CD14-positive monocyte (primary cell): ENCODE measurements around the gene FNDC3B. TPM values are rescaled to one million over a fixed set of nuclear protein-coding genes. Genes with fewer than 3 reads are reported as not detected.

Source experiments
- DNase-seq, 3 donors: peaks; one replicate each; pipeline ENCODE4 v3.0.0-alpha.2; 2011 to 2022
- H2AFZ ChIP-seq: 2 replicates; pipeline ENCODE4 v1.6.0; 2012; ENCODE audit warnings: mild to moderate bottlenecking, low read depth, low read length, inconsistent platforms; ENCODE audit not compliant: insufficient read depth, poor library complexity, severe bottlenecking
- H3K27ac ChIP-seq, 2 donors: 1 replicate in 1 of 2; 2 replicates in 1 of 2; pipeline ENCODE4 v1.5.1; 2012 to 2013; ENCODE audit warnings: low read length in 2 of 2, control low read depth in 1 of 2, inconsistent platforms in 1 of 2, low read depth in 1 of 2, mild to moderate bottlenecking in 1 of 2
- H3K27me3 ChIP-seq, 2 donors: one replicate each; pipeline versions ENCODE4 v1.6.0 to v1.6.1; 2011 to 2013; ENCODE audit warnings: low read length in 2 of 2; ENCODE audit not compliant: control insufficient read depth in 2 of 2, insufficient read depth in 2 of 2
- H3K36me3 ChIP-seq, 2 donors: replicated peaks in 1 of 2; 1 replicate in 1 of 2; 2 replicates in 1 of 2; pipeline versions ENCODE4 v1.5.1 to v1.6.1; 2012 to 2013; ENCODE audit warnings: low read length in 2 of 2, control low read depth in 1 of 2, inconsistent platforms in 1 of 2, mild to moderate bottlenecking in 1 of 2; ENCODE audit not compliant: insufficient read depth in 2 of 2, control insufficient read depth in 1 of 2
- H3K4me1 ChIP-seq, 2 donors: 1 replicate in 1 of 2; 2 replicates in 1 of 2; pipeline versions ENCODE4 v1.5.1 to v1.6.1; 2012 to 2013; ENCODE audit warnings: low read length in 2 of 2, control low read depth in 1 of 2, inconsistent platforms in 1 of 2, mild to moderate bottlenecking in 1 of 2, moderate library complexity in 1 of 2; ENCODE audit not compliant: insufficient read depth in 2 of 2, control insufficient read depth in 1 of 2
- H3K4me2 ChIP-seq: replicated peaks from 2 replicates; pipeline ENCODE3; 2012; ENCODE audit warnings: low read length, moderate library complexity, mild to moderate bottlenecking; ENCODE audit not compliant: poor library complexity, severe bottlenecking; ENCODE audit errors: extremely low read depth
- H3K4me3 ChIP-seq, 3 experiments: fragments of 200-600 bp in 1 of 3; sonication (generic) in 1 of 3; replicated peaks in 1 of 3; 1 replicate in 2 of 3; 2 replicates in 1 of 3; pipeline ENCODE4 v1.5.1; 2011 to 2013; ENCODE audit warnings: low read length in 3 of 3, mild to moderate bottlenecking in 3 of 3, control low read depth in 2 of 3, low read depth in 2 of 3, inconsistent platforms in 1 of 3, moderate library complexity in 1 of 3
- H3K79me2 ChIP-seq: 2 replicates; pipeline ENCODE4 v1.6.0; 2012; ENCODE audit warnings: mild to moderate bottlenecking, control low read depth, inconsistent platforms, low read length, moderate library complexity; ENCODE audit not compliant: insufficient read depth
- H3K9ac ChIP-seq: 2 replicates; pipeline ENCODE4 v1.6.0; 2017; ENCODE audit warnings: low read length, mild to moderate bottlenecking; ENCODE audit not compliant: insufficient read depth, poor library complexity, severe bottlenecking
- H3K9me3 ChIP-seq, 2 donors: replicated peaks in 1 of 2; 1 replicate in 1 of 2; 2 replicates in 1 of 2; pipeline versions ENCODE4 v1.5.1 to v1.6.1; 2012 to 2013; ENCODE audit warnings: low read length in 2 of 2, control low read depth in 1 of 2; ENCODE audit not compliant: control insufficient read depth in 1 of 2, insufficient read depth in 1 of 2
- H4K20me1 ChIP-seq: 2 replicates; pipeline ENCODE4 v1.6.0; 2012; ENCODE audit warnings: mild to moderate bottlenecking, low read length, control low read depth, moderate library complexity; ENCODE audit not compliant: insufficient read depth
- H3K27ac Mint-ChIP-seq, 7 donors: one replicate each; pipeline ENCODE4 v1.8.0; 2020; ENCODE audit warnings: mild to moderate bottlenecking in 7 of 7, mixed read lengths in 7 of 7, moderate library complexity in 6 of 7, inconsistent platforms in 2 of 7
- H3K27me3 Mint-ChIP-seq, 3 donors: one replicate each; pipeline ENCODE4 v1.8.0; 2021 to 2022; ENCODE audit warnings: low read depth in 3 of 3, mild to moderate bottlenecking in 3 of 3, mixed read lengths in 3 of 3, moderate library complexity in 3 of 3, inconsistent platforms in 1 of 3
- H3K36me3 Mint-ChIP-seq, 2 donors: one replicate each; pipeline ENCODE4 v1.8.0; 2020; ENCODE audit warnings: mixed read lengths in 2 of 2, inconsistent platforms in 1 of 2, mild to moderate bottlenecking in 1 of 2
- H3K4me1 Mint-ChIP-seq: one replicate; pipeline ENCODE4 v1.8.0; 2020; ENCODE audit warnings: mild to moderate bottlenecking, mixed read lengths
- H3K4me3 Mint-ChIP-seq, 2 donors: one replicate each; pipeline ENCODE4 v1.8.0; 2020; ENCODE audit warnings: mild to moderate bottlenecking in 2 of 2, mixed read lengths in 2 of 2, moderate library complexity in 1 of 2
- H3K9me3 Mint-ChIP-seq, 7 donors: one replicate each; pipeline ENCODE4 v1.8.0; 2020 to 2022; ENCODE audit warnings: mixed read lengths in 7 of 7, mild to moderate bottlenecking in 6 of 7, moderate library complexity in 6 of 7, inconsistent platforms in 2 of 7
- WGBS: methylation state at CpG from one replicate; pipeline ENCODE4 v1.1.5; 2013; ENCODE audit warnings: missing lambda C conversion rate; ENCODE audit not compliant: insufficient coverage; 5-methylcytosine and 5-hydroxymethylcytosine counted together
- intact Hi-C, 2 donors: fragments of 100-400 bp; cut with micrococcal nuclease; formaldehyde crosslinking; loops; one replicate each; pipeline versions ENCODE4 v1.15.0 to v1.15.1; 2023
- polyA plus RNA-seq, 3 donors: library from polyadenylated mRNA; depleted of rRNA in 1 of 3; unstranded in 2 of 3; stranded (reverse) in 1 of 3; fragments of 300-500 nt in 2 of 3; fragments of >200 nt in 1 of 3; fragmentation: Illumina TruSeq in 2 of 3; gene quantifications; 1 replicate in 2 of 3; 2 replicates in 1 of 3; pipeline ENCODE4 v1.2.3, GENCODE V29; 2012 to 2021
- TF ChIP-seq, protein P1 (sequence below): fragments of 200-600 bp; IDR thresholded peaks from one replicate; pipeline ENCODE4 v1.8.0; 2022; ENCODE audit warnings: antibody characterized with exemption, mild to moderate bottlenecking

Gene FNDC3B
- polyA plus RNA-seq, 3 donors, result 19.6 to 36.1 (median 25.7) TPM

DNA sequence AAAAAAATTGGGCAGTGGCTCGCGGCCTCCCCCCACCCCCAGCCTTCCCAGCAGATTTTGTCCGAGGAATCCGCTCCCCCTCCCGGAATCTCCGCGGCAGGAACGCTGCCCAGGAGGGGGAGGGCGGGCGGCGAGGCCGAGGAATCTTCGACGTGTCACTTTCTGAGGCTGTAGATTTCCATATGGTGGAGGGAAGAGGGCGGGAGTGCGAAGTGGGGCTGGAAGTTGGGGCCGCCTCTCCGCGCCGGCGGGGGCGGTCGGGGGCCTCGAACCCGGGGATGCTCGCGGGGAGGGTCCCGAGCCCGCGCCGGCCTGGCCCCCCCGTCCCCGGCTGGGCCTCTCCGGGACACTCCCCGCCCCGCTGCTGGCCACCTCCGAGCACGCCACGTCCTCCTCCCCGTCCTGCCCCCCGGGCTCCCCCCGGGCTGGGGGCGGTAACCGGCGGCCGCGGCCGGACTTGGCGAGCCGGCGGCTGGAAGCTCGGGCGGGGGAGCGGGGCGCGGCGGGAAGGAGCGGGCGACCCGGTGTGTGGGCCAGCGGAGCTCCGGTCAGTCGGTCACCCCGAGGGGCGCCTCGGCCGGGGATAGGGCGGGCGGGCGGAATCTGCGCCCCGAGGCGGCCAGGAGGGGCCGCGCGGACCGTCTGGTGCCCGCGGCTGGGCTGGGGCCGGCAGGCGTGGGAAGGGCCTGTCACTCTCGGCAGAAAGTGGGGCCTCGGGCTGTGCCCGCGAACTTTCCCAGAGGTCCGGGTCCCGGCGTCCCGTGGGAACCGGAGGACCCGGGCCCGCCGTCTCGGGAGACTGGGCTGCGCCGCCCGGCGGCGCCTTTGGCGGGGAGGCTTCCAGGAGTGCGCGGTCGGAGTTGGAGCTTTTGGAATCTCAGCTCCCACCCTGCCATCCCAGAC lies 951 bp downstream of the FNDC3B start:
- Histone ChIP-seq H3K27me3 (no peaks in the 10 kb centered on the region), H3K9me3 (no peaks in the 10 kb centered on the region), H3K4me3 (peak overlapping the region; percentile 84 to 97 (median 96)), H3K4me1 (peaks cover 55 to 68% of the 10 kb centered on the region in 2 donors), H3K36me3 (no peaks in the 10 kb centered on the region), H3K27ac (peak overlapping the region; percentile 95 to 98), H4K20me1 (peaks cover 46% of the 10 kb centered on the region), H3K4me2 (peak overlapping the region; percentile 90), H3K79me2 (peaks cover 69% of the 10 kb centered on the region), H2AFZ (peak overlapping the region; percentile 64), H3K9ac (peak overlapping the region; percentile 99)
- H3K4me3 Mint-ChIP-seq, result peak overlapping the region; percentile 90 to 93
- peak; percentile 31 to 55 (median 47) for DNase-seq
- peaks cover 0 to 13% of the 10 kb centered on the region in 2 donors for H3K36me3 Mint-ChIP-seq
- H3K27me3 Mint-ChIP-seq, result peaks cover 0 to 1% (median 0%) of the 10 kb centered on the region in 3 donors
- intact Hi-C loops, result loop anchor here in 1 of 2 donors (5.0 kb wide), 1 partner anchor 67 kb away; no protein-coding TSS in a partner anchor
- WGBS, result under 1% methylated on average over 92 of the region's 103 CpGs
- peaks cover 0 to 2% (median 0%) of the 10 kb centered on the region in 7 donors for H3K9me3 Mint-ChIP-seq
- H3K4me1 Mint-ChIP-seq, result peaks cover 61% of the 10 kb centered on the region
- TF ChIP-seq, protein P1, sequence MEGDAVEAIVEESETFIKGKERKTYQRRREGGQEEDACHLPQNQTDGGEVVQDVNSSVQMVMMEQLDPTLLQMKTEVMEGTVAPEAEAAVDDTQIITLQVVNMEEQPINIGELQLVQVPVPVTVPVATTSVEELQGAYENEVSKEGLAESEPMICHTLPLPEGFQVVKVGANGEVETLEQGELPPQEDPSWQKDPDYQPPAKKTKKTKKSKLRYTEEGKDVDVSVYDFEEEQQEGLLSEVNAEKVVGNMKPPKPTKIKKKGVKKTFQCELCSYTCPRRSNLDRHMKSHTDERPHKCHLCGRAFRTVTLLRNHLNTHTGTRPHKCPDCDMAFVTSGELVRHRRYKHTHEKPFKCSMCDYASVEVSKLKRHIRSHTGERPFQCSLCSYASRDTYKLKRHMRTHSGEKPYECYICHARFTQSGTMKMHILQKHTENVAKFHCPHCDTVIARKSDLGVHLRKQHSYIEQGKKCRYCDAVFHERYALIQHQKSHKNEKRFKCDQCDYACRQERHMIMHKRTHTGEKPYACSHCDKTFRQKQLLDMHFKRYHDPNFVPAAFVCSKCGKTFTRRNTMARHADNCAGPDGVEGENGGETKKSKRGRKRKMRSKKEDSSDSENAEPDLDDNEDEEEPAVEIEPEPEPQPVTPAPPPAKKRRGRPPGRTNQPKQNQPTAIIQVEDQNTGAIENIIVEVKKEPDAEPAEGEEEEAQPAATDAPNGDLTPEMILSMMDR, result peak; percentile 19
- peak overlapping the region; percentile 90 to 97 (median 94) for H3K27ac Mint-ChIP-seq
